Esophagus squamous epithelium (tissue), 5 donors: ENCODE results near the gene CDKL4. TPM values are rescaled to one million over a fixed set of nuclear protein-coding genes. Genes with fewer than 3 reads are reported as not detected.
"Not testable (repeated sequence)": the region's sequence is repeated elsewhere in the genome, so short reads cannot be mapped to it uniquely, and the experiment has no call there.

Source experiments
- DNase-seq: peaks from one replicate; lab custom pipeline; 2025; lab: John Stamatoyannopoulos, UW
- H3K27ac ChIP-seq, 4 donors: fragments of 200-600 bp; sonication (generic); one replicate each; pipeline ENCODE4 v1.5.1; 2016 to 2019; ENCODE audit warnings: mild to moderate bottlenecking in 1 of 4
- H3K27me3 ChIP-seq, 4 donors: fragments of 200-600 bp; sonication (generic); 1 replicate in 3 of 4; 2 replicates in 1 of 4; pipeline versions ENCODE4 v1.5.1 to v1.6.0; 2017 to 2021; ENCODE audit warnings: antibody characterized with exemption in 1 of 4
- H3K36me3 ChIP-seq, 3 donors: fragments of 200-600 bp; sonication (generic); one replicate each; pipeline ENCODE4 v1.5.1; 2016 to 2019
- H3K4me1 ChIP-seq, 3 donors: fragments of 200-600 bp; sonication (generic); one replicate each; pipeline ENCODE4 v1.5.1; 2017 to 2019
- H3K4me3 ChIP-seq, 4 donors: fragments of 200-600 bp; sonication (generic); 1 replicate in 3 of 4; 2 replicates in 1 of 4; pipeline ENCODE4 v1.5.1; 2016 to 2019; ENCODE audit warnings: mild to moderate bottlenecking in 2 of 4, moderate library complexity in 1 of 4
- H3K9me3 ChIP-seq, 3 donors: fragments of 200-600 bp; sonication (generic); one replicate each; pipeline ENCODE4 v1.5.1; 2016 to 2019
- CTCF ChIP-seq, 6 experiments: fragments of 450-650 bp in 4 of 6; fragments of 200-600 bp in 2 of 6; sonication (generic) in 2 of 6; IDR thresholded peaks; one replicate each; pipeline ENCODE4 v1.5.1; 2016 to 2019; ENCODE audit warnings: antibody characterized with exemption in 6 of 6, mild to moderate bottlenecking in 4 of 6, moderate library complexity in 4 of 6
- POLR2A ChIP-seq, 4 donors: fragments of 450-650 bp; IDR thresholded peaks; one replicate each; pipeline ENCODE4 v1.6.1; 2017; ENCODE audit warnings: antibody characterized with exemption in 4 of 4, mild to moderate bottlenecking in 4 of 4, moderate library complexity in 3 of 4
- whole genome bisulfite sequencing, 2 donors: methylation state at CpG; one replicate each; pipeline ENCODE4 v1.1.5; 2018; 5-methylcytosine and 5-hydroxymethylcytosine counted together
- intact Hi-C: fragments of 100-400 bp; cut with DNase I; formaldehyde crosslinking; loops from one replicate; pipeline ENCODE4 v1.15.0; 2022
- total RNA-seq, 4 donors: library from RNA; depleted of rRNA; stranded (reverse); fragments of >200 nt; gene quantifications; one replicate each; pipeline ENCODE4 v1.1.0, GENCODE V29; 2016
- donor health status: DM: yes; HTN: yes; CAD: no.

CDKL4 gene
- total RNA-seq, 4 donors from 2014 or later, result 0.38 TPM; not detected in 3

GRCh38 chr2:39202639-39203369, 41.0 kb downstream of the CDKL4 start:
- Histone ChIP-seq H3K27me3 (no peaks in the 10 kb centered on the region), H3K4me3 (no peak overlapping the region)

GRCh38 chr2:39197003-39197402, 46.8 kb downstream of the CDKL4 start:
- 96 to 98% methylated on average over 2 of the region's 2 CpGs for WGBS, 2 donors
- H3K4me3 ChIP-seq, H3K9me3 ChIP-seq, H3K36me3 ChIP-seq, DNase-seq, H3K27ac ChIP-seq, intact Hi-C loops, H3K27me3 ChIP-seq, H3K4me1 ChIP-seq: not testable (repeated sequence)

More at GRCh38 chr2:39202639-39203369, 41.0 kb downstream of the CDKL4 start:
- Histone ChIP-seq H3K27ac (no peak overlapping the region), H3K36me3 (no peaks in the 10 kb centered on the region), H3K9me3 (no peaks in the 10 kb centered on the region), H3K4me1 (no peaks in the 10 kb centered on the region)
- 63 to 81% methylated on average over 1 of the region's 1 CpG for WGBS, 2 donors
- TF ChIP-seq CTCF (IDR thresholded peaks at IDR 0.05), result no peak
- no peak for TF ChIP-seq POLR2A (IDR thresholded peaks at IDR 0.05)
- intact Hi-C loops, result no loop called here
- no peak for DNase-seq

- WGBS, 2 donors, result 95 to 97% methylated on average over 3 of the region's 3 CpGs
- H3K4me3 ChIP-seq, result no peak overlapping the region
- DNase-seq, result no peak
- no peaks in the 10 kb centered on the region for H3K27me3 ChIP-seq
- TF ChIP-seq CTCF (IDR thresholded peaks at IDR 0.05) (no peak), POLR2A (IDR thresholded peaks at IDR 0.05) (no peak)
- H3K36me3 ChIP-seq, result no peaks in the 10 kb centered on the region
- intact Hi-C loops, result no loop called here
- no peaks in the 10 kb centered on the region for H3K4me1 ChIP-seq
- no peaks in the 10 kb centered on the region for H3K9me3 ChIP-seq
- no peak overlapping the region for H3K27ac ChIP-seq
Measured at GRCh38 chr2:39194686-39195085, 49.1 kb downstream of the CDKL4 start.

- DNase-seq, result no peak
- H3K9me3 ChIP-seq, result no peaks in the 10 kb centered on the region
- no peak overlapping the region for H3K27ac ChIP-seq
- intact Hi-C loops, result no loop called here
- TF ChIP-seq POLR2A (IDR thresholded peaks at IDR 0.05) (no peak), CTCF (IDR thresholded peaks at IDR 0.05) (no peak)
- H3K27me3 ChIP-seq, result no peaks in the 10 kb centered on the region
- no peaks in the 10 kb centered on the region for H3K4me1 ChIP-seq
- WGBS, 2 donors, result 59 to 62% methylated on average over 4 of the region's 4 CpGs
- no peak overlapping the region for H3K4me3 ChIP-seq
- no peaks in the 10 kb centered on the region for H3K36me3 ChIP-seq
Measured at GRCh38 chr2:39188960-39189494, 54.7 kb downstream of the CDKL4 start.

- 86 to 88% methylated on average over 2 of the region's 2 CpGs for WGBS, 2 donors
- Histone ChIP-seq H3K27ac (no peak overlapping the region), H3K27me3 (no peaks in the 10 kb centered on the region), H3K36me3 (no peaks in the 10 kb centered on the region), H3K4me1 (peaks cover 0 to 6% (median 0%) of the 10 kb centered on the region in 3 donors), H3K4me3 (no peak overlapping the region), H3K9me3 (no peaks in the 10 kb centered on the region)
- TF ChIP-seq POLR2A (IDR thresholded peaks at IDR 0.05), result no peak
- TF ChIP-seq CTCF (IDR thresholded peaks at IDR 0.05), result no peak
- intact Hi-C loops, result no loop called here
- DNase-seq, result no peak
Measured at GRCh38 chr2:39183673-39184072, 60.1 kb downstream of the CDKL4 start.
